Activated CD4-positive, alpha-beta T cell treated with anti-CD3 and anti-CD28 coated beads for 36 hours (primary cell): ENCODE data around the gene CRAMP1. TPM values are rescaled to one million over a fixed set of nuclear protein-coding genes. Genes with fewer than 3 reads are reported as not detected.
A peak's percentile ranks its signal among the peaks of the same experiment; 100 is the strongest.

Source experiments
- ATAC-seq: fragments of 200-7000 bp; cut with Tn5 transposase; one replicate; pipeline ENCODE4 v1.10.0; 2021; ENCODE audit warnings: mild to moderate bottlenecking, moderate library complexity
- CTCF ChIA-PET: fragments of 350-600 bp; sonication (Branson Sonifier 250); formaldehyde crosslinking; loops from one replicate; lab custom pipeline; 2021; ENCODE audit warnings: antibody characterized with exemption; lab: Charles Lee
- POLR2A ChIA-PET: fragments of 350-600 bp; sonication (Branson Sonifier 250); formaldehyde crosslinking; loops from one replicate; lab custom pipeline; 2021; ENCODE audit warnings: antibody characterized with exemption, inconsistent platforms; lab: Charles Lee
- DNase-seq: peaks from one replicate; pipeline ENCODE4 v3.0.0-alpha.2; 2020
- H3K27ac Mint-ChIP-seq: one replicate; pipeline ENCODE4 v1.8.0; 2021; ENCODE audit warnings: mixed read lengths
- H3K27me3 Mint-ChIP-seq: one replicate; pipeline ENCODE4 v1.8.0; 2021; ENCODE audit warnings: mixed read lengths
- H3K36me3 Mint-ChIP-seq: one replicate; pipeline ENCODE4 v1.8.0; 2021; ENCODE audit warnings: low read depth, mixed read lengths
- H3K4me1 Mint-ChIP-seq: one replicate; pipeline ENCODE4 v1.8.0; 2021; ENCODE audit warnings: mixed read lengths
- H3K4me3 Mint-ChIP-seq: one replicate; pipeline ENCODE4 v1.8.0; 2021; ENCODE audit warnings: mild to moderate bottlenecking, moderate library complexity, mixed read lengths
- H3K9me3 Mint-ChIP-seq: one replicate; pipeline ENCODE4 v1.8.0; 2021; ENCODE audit warnings: low read depth, mixed read lengths
- intact Hi-C, 2 experiments: fragments of 100-400 bp; cut with DNase I in 1 of 2; cut with micrococcal nuclease in 1 of 2; formaldehyde crosslinking; loops; one replicate each; pipeline versions ENCODE4 v1.14.2 to v1.15.1; 2022 to 2024; cut with DNase I, micrococcal nuclease
- total RNA-seq, 2 experiments: library from RNA; stranded (reverse); gene quantifications; one replicate each; pipeline ENCODE4 v1.2.3, GENCODE V29; 2021

The CRAMP1 gene, protein sequence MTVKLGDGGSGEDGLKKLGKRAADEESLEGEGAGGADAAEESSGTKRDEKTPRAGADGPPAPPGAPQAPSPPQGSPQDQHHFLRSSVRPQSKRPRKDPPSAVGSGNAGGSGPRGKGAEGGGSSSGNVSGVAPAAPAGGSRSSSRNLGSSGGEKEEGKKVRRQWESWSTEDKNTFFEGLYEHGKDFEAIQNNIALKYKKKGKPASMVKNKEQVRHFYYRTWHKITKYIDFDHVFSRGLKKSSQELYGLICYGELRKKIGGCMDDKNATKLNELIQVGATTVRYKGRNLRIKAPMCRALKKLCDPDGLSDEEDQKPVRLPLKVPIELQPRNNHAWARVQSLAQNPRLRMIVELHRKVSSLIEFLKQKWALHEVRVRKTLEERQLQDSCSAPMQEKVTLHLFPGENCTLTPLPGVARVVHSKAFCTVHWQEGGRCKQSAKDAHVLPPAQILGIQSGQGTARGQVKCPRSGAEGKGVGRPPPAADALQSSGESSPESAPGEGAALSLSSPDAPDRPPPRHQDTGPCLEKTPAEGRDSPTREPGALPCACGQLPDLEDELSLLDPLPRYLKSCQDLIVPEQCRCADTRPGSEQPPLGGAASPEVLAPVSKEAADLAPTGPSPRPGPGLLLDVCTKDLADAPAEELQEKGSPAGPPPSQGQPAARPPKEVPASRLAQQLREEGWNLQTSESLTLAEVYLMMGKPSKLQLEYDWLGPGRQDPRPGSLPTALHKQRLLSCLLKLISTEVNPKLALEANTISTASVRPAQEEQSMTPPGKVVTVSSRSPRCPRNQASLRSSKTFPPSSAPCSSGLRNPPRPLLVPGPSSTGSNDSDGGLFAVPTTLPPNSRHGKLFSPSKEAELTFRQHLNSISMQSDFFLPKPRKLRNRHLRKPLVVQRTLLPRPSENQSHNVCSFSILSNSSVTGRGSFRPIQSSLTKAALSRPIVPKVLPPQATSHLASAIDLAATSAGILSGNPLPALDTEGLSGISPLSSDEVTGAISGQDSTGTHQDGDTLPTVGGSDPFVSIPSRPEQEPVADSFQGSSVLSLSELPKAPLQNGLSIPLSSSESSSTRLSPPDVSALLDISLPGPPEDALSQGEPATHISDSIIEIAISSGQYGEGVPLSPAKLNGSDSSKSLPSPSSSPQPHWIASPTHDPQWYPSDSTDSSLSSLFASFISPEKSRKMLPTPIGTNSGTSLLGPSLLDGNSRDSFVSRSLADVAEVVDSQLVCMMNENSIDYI (N-terminal part only)
- 10 to 100 TPM; 14.1 to 15.0 TPM for total RNA-seq

DNA sequence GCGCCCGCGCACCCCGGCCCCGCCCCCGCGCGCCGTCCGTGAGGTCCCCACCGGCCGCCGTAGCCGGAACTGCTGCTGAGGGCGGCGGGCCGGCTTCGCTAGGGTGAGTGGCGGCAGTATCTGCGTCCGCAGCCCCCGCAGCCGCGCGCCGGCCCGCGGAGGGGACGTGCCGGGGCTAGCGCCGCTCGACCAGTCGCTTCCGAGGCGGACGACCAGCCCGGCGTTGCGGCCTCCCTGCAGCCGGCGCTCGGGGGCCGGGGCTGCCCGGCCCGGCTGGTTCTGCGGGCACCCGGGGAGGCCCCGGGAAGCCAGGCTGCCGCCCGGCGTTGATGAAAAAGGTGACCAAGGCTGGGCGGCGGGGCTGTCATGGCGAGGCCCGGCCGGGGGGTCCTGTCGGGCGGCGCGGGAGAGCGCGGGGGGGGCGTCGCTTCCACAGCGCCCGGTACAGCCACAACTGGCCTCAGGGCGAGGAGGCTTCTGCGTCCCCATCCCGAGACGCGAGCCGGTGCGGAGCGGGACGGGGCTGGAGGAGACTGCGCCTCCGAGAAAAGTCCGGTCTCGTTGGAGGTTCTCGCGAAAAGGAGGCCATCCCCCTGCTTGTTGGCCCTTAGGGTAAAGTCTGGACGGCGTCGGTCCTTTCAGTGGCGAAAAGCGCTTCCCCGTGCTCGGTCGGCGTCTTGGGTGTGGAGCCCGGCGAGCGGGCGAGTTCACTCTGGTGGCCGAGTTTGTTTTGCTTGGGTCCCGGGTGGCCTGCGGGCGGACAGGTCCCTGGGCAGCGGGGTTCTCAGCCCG is at the start of gene CRAMP1:
Gene CRAMP1 (plus strand): TSS at position 41 of the 792 bp plus-strand sequence. CDS start 2,280 bp downstream, outside the sequence.
- ChIA-PET CTCF (interaction anchor here (1.0 kb wide), 1 partner anchor 93 kb away, joined by 7 read pairs; the partner anchor contains the start of gene MAPK8IP3), POLR2A (interaction anchor here (0.5 kb wide), 1 partner anchor 135 kb away, joined by 3 read pairs; no protein-coding TSS in a partner anchor)
- Mint-ChIP-seq H3K36me3 (peaks cover 18% of the 10 kb centered on the region), H3K4me1 (peaks cover 24% of the 10 kb centered on the region), H3K9me3 (no peaks in the 10 kb centered on the region), H3K27me3 (peaks cover 2% of the 10 kb centered on the region), H3K4me3 (peak within 1 kb of the TSS; percentile 88), H3K27ac (peak within 1 kb of the TSS; percentile 97)
- intact Hi-C loops, result loop anchor here (1.0 to 10.0 kb wide), 25 partner anchors 35 to 1208 kb away; partner anchors contain the start of genes JPT2 (in 2 of the 2), MAPK8IP3 (in 2 of the 2), CAPN15 (in 1 of the 2) and CLCN7 (in 1 of the 2)
- peak; percentile 48 for DNase-seq
- ATAC-seq, result no peak

DNA sequence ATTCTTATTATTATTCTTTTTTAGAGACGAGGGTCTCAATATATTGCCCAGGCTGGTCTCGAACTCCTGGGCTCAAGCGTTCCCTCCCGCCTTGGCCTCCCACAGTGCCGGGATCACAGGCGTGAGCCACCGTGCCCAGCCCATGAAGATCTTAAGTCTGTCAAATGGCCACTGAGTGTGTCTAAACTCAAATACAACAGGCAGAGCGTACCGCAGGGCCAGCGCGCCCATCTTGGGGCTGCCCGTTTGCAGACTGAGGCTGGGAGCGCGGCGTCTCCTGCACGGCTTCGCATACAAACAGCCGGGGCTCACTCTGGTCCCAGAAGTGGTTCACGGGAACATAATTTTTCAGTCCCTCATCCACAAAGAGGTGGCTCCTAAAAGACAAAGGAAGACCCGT is 48.4 kb upstream of the CRAMP1 start:
- DNase-seq, result no peak
- ATAC-seq, result no peak
- ChIA-PET CTCF (interaction anchor here (0.8 kb wide), 1 partner anchor 577 kb away, joined by 3 read pairs; no protein-coding TSS in a partner anchor), POLR2A (no interaction called here)
- H3K27me3 Mint-ChIP-seq, result no peaks in the 10 kb centered on the region
- H3K4me3 Mint-ChIP-seq, result no peak overlapping the region
- H3K9me3 Mint-ChIP-seq, result no peaks in the 10 kb centered on the region
- H3K4me1 Mint-ChIP-seq, result peaks cover 30% of the 10 kb centered on the region
- no peaks in the 10 kb centered on the region for H3K36me3 Mint-ChIP-seq
- H3K27ac Mint-ChIP-seq, result no peak overlapping the region
- intact Hi-C loops, result no loop called here

DNA sequence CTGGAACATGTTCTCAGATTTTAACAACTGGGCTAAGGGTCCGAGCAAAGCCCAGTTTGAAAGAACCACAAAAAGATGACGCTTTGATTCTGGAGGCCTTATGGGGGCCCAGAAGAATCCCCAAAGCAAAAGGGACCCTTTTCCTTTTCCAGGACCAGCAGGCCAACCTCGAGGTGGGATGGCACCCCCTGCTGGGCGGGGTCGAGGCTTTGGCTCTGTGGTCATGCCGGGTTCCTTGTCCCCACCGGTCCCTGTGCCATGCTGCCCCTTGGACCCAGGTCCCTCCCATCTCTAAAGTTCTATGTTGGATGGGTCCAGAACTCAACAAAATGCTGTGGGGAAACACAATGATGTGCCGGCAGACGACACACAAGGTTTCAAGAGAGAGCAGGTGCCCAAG is 47.8 kb upstream of the CRAMP1 start:
- DNase-seq (no peak), ATAC-seq (no peak)
- ChIA-PET POLR2A (no interaction called here), CTCF (interaction anchor here (0.8 kb wide), 1 partner anchor 576 kb away, joined by 3 read pairs; no protein-coding TSS in a partner anchor)
- no peaks in the 10 kb centered on the region for H3K9me3 Mint-ChIP-seq
- H3K27me3 Mint-ChIP-seq, result no peaks in the 10 kb centered on the region
- intact Hi-C loops, result no loop called here
- H3K36me3 Mint-ChIP-seq, result no peaks in the 10 kb centered on the region
- peaks cover 28% of the 10 kb centered on the region for H3K4me1 Mint-ChIP-seq
- no peak overlapping the region for H3K27ac Mint-ChIP-seq
- H3K4me3 Mint-ChIP-seq, result no peak overlapping the region

DNA sequence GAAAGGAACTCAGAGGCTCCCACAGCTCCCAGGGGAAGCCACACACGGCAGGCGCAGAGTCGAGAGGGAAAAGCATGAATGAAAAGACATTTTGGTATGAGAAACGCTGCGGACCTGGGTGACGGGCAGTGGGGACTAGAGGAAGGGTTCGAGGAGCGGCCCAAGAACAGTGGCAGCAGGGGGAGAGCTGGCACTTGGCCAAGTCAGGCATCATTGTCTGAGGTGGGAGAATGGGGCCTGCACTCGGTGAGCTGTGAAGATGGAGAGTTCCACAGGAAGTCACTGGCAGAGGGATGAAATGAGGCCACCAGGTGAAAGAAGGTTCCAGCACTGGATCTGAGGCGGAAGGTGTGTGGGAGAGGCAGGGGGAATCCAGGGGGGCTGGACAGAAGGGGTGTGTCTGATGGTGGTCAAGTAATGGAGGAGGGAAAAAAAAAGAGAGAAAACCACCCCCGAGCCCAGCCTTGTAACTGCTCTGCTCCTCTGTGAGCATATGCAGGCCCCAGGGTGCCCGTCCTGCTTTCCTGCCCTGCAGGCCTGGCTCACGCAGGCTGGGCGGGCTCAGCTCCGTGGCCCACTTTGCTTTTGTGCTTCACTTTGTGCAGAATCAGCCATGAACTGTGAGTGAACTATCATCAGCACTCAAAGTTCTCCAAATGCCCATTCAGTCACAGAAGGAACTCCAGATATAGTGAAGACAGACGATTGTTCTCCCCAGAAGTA is 46.9 kb upstream of the CRAMP1 start:
- Mint-ChIP-seq H3K27me3 (no peaks in the 10 kb centered on the region), H3K27ac (no peak overlapping the region), H3K36me3 (no peaks in the 10 kb centered on the region), H3K4me1 (peaks cover 18% of the 10 kb centered on the region), H3K9me3 (no peaks in the 10 kb centered on the region), H3K4me3 (no peak overlapping the region)
- ATAC-seq (no peak), DNase-seq (no peak)
- CTCF ChIA-PET, result no interaction called here
- POLR2A ChIA-PET, result no interaction called here
- intact Hi-C loops, result no loop called here

DNA sequence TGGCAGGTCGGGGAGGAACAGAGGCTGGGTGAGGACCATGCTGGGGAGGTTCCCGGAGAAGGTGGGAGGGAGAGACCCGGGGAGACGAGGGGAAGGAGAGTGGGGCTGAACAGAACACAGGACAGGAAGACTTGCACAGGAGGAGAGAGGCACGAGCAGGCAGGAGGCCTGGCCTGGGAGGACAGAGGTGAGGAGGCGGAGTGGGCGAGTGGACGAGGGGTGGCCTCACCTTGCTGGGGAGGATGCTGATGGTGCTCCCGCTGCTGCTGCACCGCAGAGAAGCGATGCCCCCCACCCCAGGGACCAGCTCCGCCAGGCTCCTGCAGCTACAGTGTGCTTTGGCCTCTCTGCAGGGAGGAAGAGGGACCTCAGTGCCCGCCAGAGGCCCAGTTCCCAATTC is 44.2 kb upstream of the CRAMP1 start:
- Mint-ChIP-seq H3K27me3 (no peaks in the 10 kb centered on the region), H3K9me3 (no peaks in the 10 kb centered on the region), H3K36me3 (no peaks in the 10 kb centered on the region), H3K27ac (no peak overlapping the region), H3K4me1 (peaks cover 1% of the 10 kb centered on the region), H3K4me3 (no peak overlapping the region)
- DNase-seq (no peak), ATAC-seq (no peak)
- CTCF ChIA-PET, result no interaction called here
- POLR2A ChIA-PET, result no interaction called here
- intact Hi-C loops, result no loop called here

DNA sequence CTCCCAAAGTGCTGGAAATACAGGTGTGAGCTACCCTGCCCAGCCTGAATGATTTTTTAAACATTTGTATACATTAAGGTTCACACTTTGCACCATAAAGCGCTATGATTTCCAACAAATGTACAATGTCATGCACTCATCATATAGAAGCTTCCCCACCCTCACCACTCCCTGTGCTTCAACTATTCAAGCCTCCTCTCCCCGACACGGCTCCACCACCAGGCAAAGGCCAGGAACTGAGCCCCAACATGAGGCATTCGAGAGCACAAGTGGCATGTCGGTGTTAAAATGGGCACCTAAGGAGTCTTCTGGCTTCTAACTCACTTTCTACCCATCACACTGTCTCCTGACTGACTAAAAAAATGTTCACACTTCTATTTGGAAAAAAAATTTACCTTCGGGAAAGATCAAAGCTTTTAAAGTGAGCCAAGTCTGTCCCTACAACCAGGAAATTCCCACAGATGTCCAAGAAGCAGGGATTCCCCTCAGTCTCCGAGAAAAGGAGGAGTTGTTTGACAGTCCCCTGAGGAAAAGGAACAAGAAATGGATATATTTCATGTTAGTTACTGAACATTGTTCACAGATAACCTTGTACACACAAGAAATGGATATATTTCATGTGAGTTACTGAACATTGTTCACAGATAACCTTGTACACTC is 41.0 kb upstream of the CRAMP1 start:
- Mint-ChIP-seq H3K36me3 (no peaks in the 10 kb centered on the region), H3K4me3 (no peak overlapping the region), H3K4me1 (no peaks in the 10 kb centered on the region), H3K27ac (no peak overlapping the region), H3K27me3 (no peaks in the 10 kb centered on the region), H3K9me3 (no peaks in the 10 kb centered on the region)
- intact Hi-C loops, result no loop called here
- DNase-seq (no peak), ATAC-seq (no peak)
- CTCF ChIA-PET, result interaction anchor here (0.6 kb wide), 1 partner anchor 486 kb away, joined by 3 read pairs; no protein-coding TSS in a partner anchor
- POLR2A ChIA-PET, result no interaction called here

DNA sequence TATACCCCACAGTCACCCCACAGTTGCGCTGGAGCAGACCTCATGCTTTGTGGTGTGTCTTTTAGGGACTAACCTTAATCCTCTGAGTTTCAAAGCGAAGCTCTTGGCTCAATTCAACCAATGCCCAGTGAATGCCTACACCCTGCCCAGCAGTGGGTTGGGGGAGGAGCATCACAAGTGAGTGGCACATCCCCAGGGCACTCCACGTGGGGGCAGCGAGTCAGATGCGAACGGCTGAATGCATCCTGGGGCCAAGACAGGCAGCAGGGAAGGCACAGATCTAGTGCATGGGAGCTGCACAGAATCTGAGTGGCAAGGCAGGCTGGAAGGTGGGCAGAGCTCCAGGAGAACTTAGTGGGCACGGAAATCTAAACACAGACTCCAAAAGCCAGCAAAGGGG is 39.5 kb upstream of the CRAMP1 start:
- DNase-seq, result no peak
- H3K4me3 Mint-ChIP-seq, result no peak overlapping the region
- no peak overlapping the region for H3K27ac Mint-ChIP-seq
- no peak for ATAC-seq
- H3K9me3 Mint-ChIP-seq, result no peaks in the 10 kb centered on the region
- no peaks in the 10 kb centered on the region for H3K36me3 Mint-ChIP-seq
- intact Hi-C loops, result no loop called here
- no peaks in the 10 kb centered on the region for H3K4me1 Mint-ChIP-seq
- CTCF ChIA-PET, result interaction anchor here (0.8 kb wide), 1 partner anchor 234 kb away, joined by 4 read pairs; no protein-coding TSS in a partner anchor
- POLR2A ChIA-PET, result no interaction called here
- no peaks in the 10 kb centered on the region for H3K27me3 Mint-ChIP-seq

DNA sequence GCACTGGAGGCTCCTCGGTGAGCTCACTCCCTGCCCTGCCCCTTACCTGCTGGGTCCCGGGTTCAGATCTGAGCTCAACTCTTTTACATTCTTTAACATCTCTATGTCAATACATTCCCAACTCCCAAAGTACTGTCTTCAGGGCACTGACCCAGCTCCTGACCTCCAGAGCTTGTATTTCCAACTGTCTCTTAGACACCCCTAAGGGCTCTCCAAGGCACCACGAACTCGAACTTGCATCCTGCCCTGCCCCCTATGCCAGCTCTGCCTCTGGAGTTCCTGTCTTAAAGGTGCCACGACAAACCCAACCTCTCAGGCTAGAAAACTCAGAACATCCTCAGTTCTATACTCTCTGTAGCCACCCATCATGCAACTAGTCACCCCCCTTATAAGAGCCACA is 38.9 kb upstream of the CRAMP1 start:
- Mint-ChIP-seq H3K27me3 (no peaks in the 10 kb centered on the region), H3K36me3 (no peaks in the 10 kb centered on the region), H3K27ac (no peak overlapping the region), H3K4me3 (no peak overlapping the region), H3K4me1 (no peaks in the 10 kb centered on the region), H3K9me3 (no peaks in the 10 kb centered on the region)
- intact Hi-C loops, result no loop called here
- CTCF ChIA-PET, result no interaction called here
- POLR2A ChIA-PET, result no interaction called here
- no peak for ATAC-seq
- DNase-seq, result no peak

DNA sequence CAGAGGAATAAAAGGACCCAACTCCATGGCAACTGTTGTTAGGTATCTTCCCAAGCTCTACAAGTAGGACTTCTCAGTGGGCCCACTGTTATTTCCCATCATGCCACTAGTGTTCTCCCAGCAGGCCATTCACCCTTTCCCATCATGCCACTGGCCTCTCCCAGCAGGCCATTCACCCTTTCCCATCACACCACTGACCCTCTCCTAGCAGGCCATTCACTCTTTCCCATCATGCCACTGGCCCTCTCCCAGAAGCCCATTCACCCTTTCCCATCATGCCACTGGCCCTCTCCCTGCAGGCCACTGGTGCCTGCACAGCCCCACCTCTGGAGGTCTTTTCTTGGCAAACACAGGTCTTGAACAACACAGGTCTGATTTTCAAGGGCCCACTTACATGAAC is 36.6 kb upstream of the CRAMP1 start:
- H3K36me3 Mint-ChIP-seq, result no peaks in the 10 kb centered on the region
- no peak overlapping the region for H3K4me3 Mint-ChIP-seq
- DNase-seq, result no peak
- no peak overlapping the region for H3K27ac Mint-ChIP-seq
- ChIA-PET CTCF (no interaction called here), POLR2A (no interaction called here)
- intact Hi-C loops, result no loop called here
- no peaks in the 10 kb centered on the region for H3K4me1 Mint-ChIP-seq
- no peaks in the 10 kb centered on the region for H3K27me3 Mint-ChIP-seq
- H3K9me3 Mint-ChIP-seq, result no peaks in the 10 kb centered on the region
- ATAC-seq, result no peak
